ENCODE results near the gene CTRL. TPM values are rescaled to one million over a fixed set of nuclear protein-coding genes. Genes with fewer than 3 reads are reported as not detected.
"Not testable (repeated sequence)": the region's sequence is repeated elsewhere in the genome, so short reads cannot be mapped to it uniquely, and the experiment has no call there.

The CTRL gene
- total and polyA plus RNA-seq, 8 donors: 0.50 to 7.1 (median 5.3) TPM; not detected in 1

DNA sequence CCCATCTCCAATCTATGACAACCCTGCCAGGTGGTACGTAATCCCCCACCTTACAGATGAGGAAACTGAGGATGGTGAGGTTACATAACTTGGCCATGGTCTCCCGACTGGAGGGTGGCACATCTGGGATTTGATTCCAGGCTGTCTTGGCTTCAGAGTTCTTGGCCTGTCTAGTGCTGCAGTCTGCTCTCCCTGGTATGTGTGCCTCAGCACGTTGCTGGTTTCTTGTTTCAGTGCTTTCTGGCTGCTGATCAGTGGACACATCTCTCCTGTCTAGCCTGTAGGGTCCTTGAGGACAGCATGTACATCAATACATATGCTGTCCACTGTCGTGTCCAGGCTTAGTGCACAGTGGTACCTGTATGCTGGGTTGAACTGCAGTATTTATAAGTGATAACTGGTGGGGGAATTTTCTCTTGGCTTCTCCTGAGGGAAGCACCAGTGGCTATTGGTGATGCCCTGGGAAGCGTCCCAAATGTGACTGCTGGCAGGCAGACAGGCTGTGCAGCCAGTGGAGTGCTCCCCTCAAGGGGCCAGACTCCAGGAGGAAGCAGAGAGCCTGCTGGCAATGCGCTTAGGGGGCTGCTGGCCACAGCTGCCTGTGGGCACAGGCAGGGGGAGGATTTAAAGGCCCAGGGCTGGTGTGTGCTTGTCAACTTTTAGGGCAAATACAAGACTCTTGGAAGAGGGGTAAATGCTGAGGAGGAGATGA lies 14.4 kb downstream of the CTRL start:
- ATAC-seq (peak; percentile 68), DNase-seq (no peak)
- TF ChIP-seq CTCF (IDR thresholded peaks at IDR 0.05): no peak
- Histone ChIP-seq H3K4me3 (no peak overlapping the region), H3K9me3 (no peaks in the 10 kb centered on the region), H3K27ac (peak overlapping the region in 1 of 2 donors; percentile 2), H3K4me1 (peaks cover 6 to 20% of the 10 kb centered on the region in 2 donors), H3K27me3 (no peaks in the 10 kb centered on the region), H3K36me3 (peaks cover 0 to 12% of the 10 kb centered on the region in 2 donors)
- intact Hi-C loops (cut with DNase I): no loop called here

DNA sequence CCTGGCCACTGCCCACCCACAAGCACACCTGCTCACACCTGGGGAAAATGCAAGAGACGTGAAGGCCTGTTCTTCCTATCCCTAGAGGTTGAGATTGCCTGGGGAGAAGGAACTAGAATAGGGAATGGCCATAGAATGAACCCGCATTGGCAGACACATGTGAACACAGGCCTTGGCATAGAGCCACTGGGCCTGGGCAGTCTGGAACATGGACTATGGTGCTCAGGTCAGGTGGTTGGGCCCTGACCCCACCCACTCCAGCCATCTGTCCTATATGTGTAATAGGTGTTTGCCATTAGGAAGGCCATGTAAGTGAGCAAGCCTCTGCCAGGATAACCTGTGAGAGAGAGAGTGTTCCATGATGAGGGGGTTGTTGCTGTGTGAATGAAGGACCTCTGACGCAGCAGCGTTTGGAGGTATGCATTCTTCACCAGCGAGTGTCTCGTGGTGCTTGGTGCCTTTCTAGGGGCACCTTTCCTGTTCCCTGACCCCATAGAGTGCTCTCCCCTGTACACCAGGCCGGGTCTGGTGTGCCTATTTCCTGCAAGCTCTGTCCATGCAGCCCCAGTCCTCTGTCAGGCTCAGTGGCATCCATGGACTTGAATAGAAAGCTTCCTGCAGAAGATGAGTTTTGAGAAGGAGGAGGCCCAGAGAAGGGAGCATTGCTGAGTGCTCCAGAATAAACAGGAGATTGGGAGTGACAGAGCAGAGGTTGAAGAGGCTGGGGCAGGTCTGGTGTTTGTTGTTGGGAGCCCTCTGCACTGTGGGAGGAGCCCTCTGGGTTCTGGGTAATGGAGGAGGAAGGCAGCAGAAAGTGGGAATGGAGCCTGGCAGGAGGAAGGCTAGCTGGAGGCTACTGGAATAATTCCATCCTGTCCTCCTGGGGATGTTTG lies 15.6 kb downstream of the CTRL start:
- Histone ChIP-seq H3K9me3 (no peaks in the 10 kb centered on the region), H3K27ac (no peak overlapping the region), H3K4me3 (no peak overlapping the region), H3K36me3 (peaks cover 0 to 24% of the 10 kb centered on the region in 2 donors), H3K4me1 (peaks cover 6 to 20% of the 10 kb centered on the region in 2 donors), H3K27me3 (no peaks in the 10 kb centered on the region)
- DNase-seq: no peak
- no peak for TF ChIP-seq CTCF (IDR thresholded peaks at IDR 0.05)
- intact Hi-C loops (cut with DNase I): no loop called here
- ATAC-seq: peak; percentile 35

DNA sequence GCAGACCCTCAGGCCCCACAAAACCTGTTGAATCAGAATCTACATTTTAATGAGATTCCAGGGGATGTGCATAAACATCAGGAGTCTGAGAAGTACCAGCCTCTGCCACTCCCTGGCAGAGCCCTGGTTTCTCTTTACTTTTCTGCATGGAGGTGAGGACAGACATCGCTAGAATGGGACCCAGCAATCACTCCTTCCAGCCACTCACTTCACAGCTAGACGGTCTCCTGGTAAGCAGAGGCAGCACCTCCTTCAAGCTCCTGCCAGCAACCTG lies 16.2 kb downstream of the CTRL start:
- ATAC-seq; H3K27me3 ChIP-seq; DNase-seq; H3K27ac ChIP-seq; H3K4me3 ChIP-seq; H3K9me3 ChIP-seq; intact Hi-C loops (cut with DNase I): not testable (repeated sequence)
- H3K4me1 ChIP-seq: peaks cover 6 to 20% of the 10 kb centered on the region in 2 donors
- H3K36me3 ChIP-seq: peaks cover 0 to 30% of the 10 kb centered on the region in 2 donors

GRCh38 chr16:67914758-67915495 lies 16.7 kb downstream of the CTRL start:
- intact Hi-C loops (cut with DNase I): no loop called here
- no peaks in the 10 kb centered on the region for H3K27me3 ChIP-seq
- DNase-seq (no peak), ATAC-seq (no peak)
- H3K4me3 ChIP-seq: no peak overlapping the region
- H3K9me3 ChIP-seq: no peaks in the 10 kb centered on the region
- H3K36me3 ChIP-seq: peaks cover 0 to 33% of the 10 kb centered on the region in 2 donors
- H3K4me1 ChIP-seq: peaks cover 6 to 20% of the 10 kb centered on the region in 2 donors
- no peak for TF ChIP-seq CTCF (IDR thresholded peaks at IDR 0.05)
- H3K27ac ChIP-seq: no peak overlapping the region

GRCh38 chr16:67910158-67910557 lies 21.5 kb downstream of the CTRL start:
- intact Hi-C loops (cut with DNase I): no loop called here
- no peak for DNase-seq
- peaks cover 0 to 42% of the 10 kb centered on the region in 2 donors for H3K36me3 ChIP-seq
- H3K27ac ChIP-seq: no peak overlapping the region
- ATAC-seq: peak; percentile 26
- TF ChIP-seq CTCF (IDR thresholded peaks at IDR 0.05): no peak
- H3K27me3 ChIP-seq: no peaks in the 10 kb centered on the region
- no peaks in the 10 kb centered on the region for H3K4me1 ChIP-seq
- no peak overlapping the region for H3K4me3 ChIP-seq
- no peaks in the 10 kb centered on the region for H3K9me3 ChIP-seq
